Measurements from ENCODE around the gene CDR2L.
"Not testable (repeated sequence)": the region's sequence is repeated elsewhere in the genome, so short reads cannot be mapped to it uniquely, and the experiment has no call there.

The CDR2L gene

GRCh38 chr17:74981318-74981978, 6.0 kb upstream of the CDR2L start:
- DNase-seq (ENCODE audit: low read depth, low spot score): no peak

- peak; percentile 80 for DNase-seq (ENCODE audit: low read depth, low spot score)
These were observed 5.3 kb upstream of the CDR2L start for GRCh38 chr17:74981979-74982662.

- DNase-seq (ENCODE audit: low read depth, low spot score): peak; percentile 32
These were observed 4.6 kb upstream of the CDR2L start for GRCh38 chr17:74982663-74983313.

- no peak for DNase-seq (ENCODE audit: low read depth, low spot score)
These were observed 1.2 kb upstream of the CDR2L start for GRCh38 chr17:74986206-74986576.

GRCh38 chr17:74987909-74988711, 678 bp downstream of the CDR2L start:
- DNase-seq (ENCODE audit: low read depth, low spot score): peak; percentile 88

- no peak for DNase-seq (ENCODE audit: low read depth, low spot score)
These were observed 3.2 kb downstream of the CDR2L start for GRCh38 chr17:74990581-74991105.

GRCh38 chr17:74992223-74992622, 4.8 kb downstream of the CDR2L start:
- no peak for DNase-seq (ENCODE audit: low read depth, low spot score)

- DNase-seq (ENCODE audit: low read depth, low spot score): no peak
These were observed 7.0 kb downstream of the CDR2L start for GRCh38 chr17:74994440-74994839.

- DNase-seq (ENCODE audit: low read depth, low spot score): no peak
These were observed 8.4 kb downstream of the CDR2L start for GRCh38 chr17:74995847-74996246.

- DNase-seq (ENCODE audit: low read depth, low spot score): no peak
These were observed 11.4 kb downstream of the CDR2L start for GRCh38 chr17:74998783-74999182.

GRCh38 chr17:74999523-74999922, 12.1 kb downstream of the CDR2L start:
- DNase-seq (ENCODE audit: low read depth, low spot score): no peak

- no peak for DNase-seq (ENCODE audit: low read depth, low spot score)
These were observed 14.7 kb downstream of the CDR2L start for GRCh38 chr17:75001915-75002843.

- no peak for DNase-seq (ENCODE audit: low read depth, low spot score)
These were observed 15.9 kb downstream of the CDR2L start for GRCh38 chr17:75003070-75003956.

GRCh38 chr17:75003957-75004355, 16.5 kb downstream of the CDR2L start:
- DNase-seq (ENCODE audit: low read depth, low spot score): no peak

- DNase-seq (ENCODE audit: low read depth, low spot score): no peak
These were observed 16.9 kb downstream of the CDR2L start for GRCh38 chr17:75004371-75004770.

GRCh38 chr17:75005291-75005690, 17.9 kb downstream of the CDR2L start:
- no peak for DNase-seq (ENCODE audit: low read depth, low spot score)

- DNase-seq (ENCODE audit: low read depth, low spot score): not testable (repeated sequence)
These were observed 18.7 kb downstream of the CDR2L start for GRCh38 chr17:75006084-75006483.

GRCh38 chr17:75006653-75007052, 19.2 kb downstream of the CDR2L start:
- DNase-seq (ENCODE audit: low read depth, low spot score): no peak

GRCh38 chr17:75008373-75008772, 20.9 kb downstream of the CDR2L start:
- no peak for DNase-seq (ENCODE audit: low read depth, low spot score)

Measured in astrocyte of the hippocampus (primary cell).